Spleen (tissue), 7 donors: ENCODE data around the gene RNF103.

ENCODE experiments used
- POLR2A ChIP-seq, 3 donors: fragments of 450-650 bp; IDR thresholded peaks; one replicate each; pipeline ENCODE4 v1.5.1; 2017; ENCODE audit warnings: antibody characterized with exemption in 3 of 3, mild to moderate bottlenecking in 1 of 3
- POLR2AphosphoS5 ChIP-seq, 3 donors: sonication (generic); formaldehyde crosslinking; IDR thresholded peaks; one replicate each; pipeline ENCODE4 v1.5.1; 2017; ENCODE audit warnings: antibody characterized with exemption in 3 of 3
- TF ChIP-seq, protein P1 (sequence below), 11 experiments: fragments of 200-600 bp in 7 of 11; fragments of 450-650 bp in 4 of 11; sonication (generic) in 4 of 11; IDR thresholded peaks in 8 of 11; conservative IDR thresholded peaks in 3 of 11; 1 replicate in 7 of 11; 2 replicates in 4 of 11; pipeline versions ENCODE4 v1.4.0 to v1.8.0; 2016 to 2021; ENCODE audit warnings: antibody characterized with exemption in 11 of 11, inconsistent platforms in 4 of 11, mild to moderate bottlenecking in 1 of 11
- donor health status: DM: no; HTN: no; CAD: no; lungs with moderate emphysema.
- donor health status: DM: no; HTN: no; CAD: no.
- donor health status: DM: no; HTN: no; CAD: no.

GRCh38 chr2:86671337-86671981, 47.8 kb upstream of the RNF103 start:
- TF ChIP-seq, protein P1, sequence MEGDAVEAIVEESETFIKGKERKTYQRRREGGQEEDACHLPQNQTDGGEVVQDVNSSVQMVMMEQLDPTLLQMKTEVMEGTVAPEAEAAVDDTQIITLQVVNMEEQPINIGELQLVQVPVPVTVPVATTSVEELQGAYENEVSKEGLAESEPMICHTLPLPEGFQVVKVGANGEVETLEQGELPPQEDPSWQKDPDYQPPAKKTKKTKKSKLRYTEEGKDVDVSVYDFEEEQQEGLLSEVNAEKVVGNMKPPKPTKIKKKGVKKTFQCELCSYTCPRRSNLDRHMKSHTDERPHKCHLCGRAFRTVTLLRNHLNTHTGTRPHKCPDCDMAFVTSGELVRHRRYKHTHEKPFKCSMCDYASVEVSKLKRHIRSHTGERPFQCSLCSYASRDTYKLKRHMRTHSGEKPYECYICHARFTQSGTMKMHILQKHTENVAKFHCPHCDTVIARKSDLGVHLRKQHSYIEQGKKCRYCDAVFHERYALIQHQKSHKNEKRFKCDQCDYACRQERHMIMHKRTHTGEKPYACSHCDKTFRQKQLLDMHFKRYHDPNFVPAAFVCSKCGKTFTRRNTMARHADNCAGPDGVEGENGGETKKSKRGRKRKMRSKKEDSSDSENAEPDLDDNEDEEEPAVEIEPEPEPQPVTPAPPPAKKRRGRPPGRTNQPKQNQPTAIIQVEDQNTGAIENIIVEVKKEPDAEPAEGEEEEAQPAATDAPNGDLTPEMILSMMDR (IDR thresholded peaks at IDR 0.05 in 8 of 11, conservative IDR thresholded peaks at IDR 0.05 in 3 of 11): no peak
- TF ChIP-seq POLR2A (IDR thresholded peaks at IDR 0.05) (no peak), POLR2AphosphoS5 (IDR thresholded peaks at IDR 0.05) (no peak)
